IPS-18a (cell line): Measurements from ENCODE around the gene CYP2U1.

Source experiments
- H3K27ac ChIP-seq: one replicate; pipeline ENCODE4 v1.5.1; 2013; ENCODE audit warnings: low read length
- H3K27me3 ChIP-seq: one replicate; pipeline ENCODE4 v1.6.1; 2013; ENCODE audit warnings: mild to moderate bottlenecking, low read length; ENCODE audit not compliant: control insufficient read depth, insufficient read depth
- H3K36me3 ChIP-seq: one replicate; pipeline ENCODE4 v1.6.1; 2013; ENCODE audit warnings: low read depth, low read length; ENCODE audit not compliant: control insufficient read depth
- H3K4me1 ChIP-seq: one replicate; pipeline ENCODE4 v1.6.1; 2013; ENCODE audit warnings: low read depth, low read length; ENCODE audit not compliant: control insufficient read depth
- H3K4me3 ChIP-seq: one replicate; pipeline ENCODE4 v1.5.1; 2013; ENCODE audit warnings: low read length
- H3K9ac ChIP-seq: one replicate; pipeline ENCODE4 v1.6.1; 2013; ENCODE audit warnings: mild to moderate bottlenecking, low read length, moderate library complexity
- H3K9me3 ChIP-seq: one replicate; pipeline ENCODE4 v1.6.1; 2013; ENCODE audit warnings: low read depth, low read length; ENCODE audit not compliant: control insufficient read depth

CYP2U1 gene

GRCh38 chr4:107989537-107990386 is 58.4 kb downstream of the CYP2U1 start, which contains the start of gene HADH:
TSS of gene HADH (plus strand) at chr4:107989889. CDS start at chr4:107989933, 44 bp downstream.
- Histone ChIP-seq H3K36me3 (no peaks in the 10 kb centered on the region), H3K27ac (no peak within 1 kb of the TSS), H3K4me1 (peaks cover 10% of the 10 kb centered on the region)

GRCh38 chr4:107991945-107992630 is 60.7 kb downstream of the CYP2U1 start:
- Histone ChIP-seq H3K36me3 (no peaks in the 10 kb centered on the region), H3K27ac (no peak overlapping the region), H3K27me3 (peaks cover 4% of the 10 kb centered on the region), H3K9me3 (no peaks in the 10 kb centered on the region), H3K9ac (no peak overlapping the region), H3K4me3 (no peak overlapping the region), H3K4me1 (peaks cover 10% of the 10 kb centered on the region)

More at GRCh38 chr4:107989537-107990386, 58.4 kb downstream of the CYP2U1 start, which contains the start of gene HADH:
- H3K9ac ChIP-seq = peak within 1 kb of the TSS; percentile 83
- H3K27me3 ChIP-seq = peaks cover 4% of the 10 kb centered on the region
- H3K4me3 ChIP-seq = peak within 1 kb of the TSS; percentile 84
- no peaks in the 10 kb centered on the region for H3K9me3 ChIP-seq

- H3K4me1 ChIP-seq = peaks cover 10% of the 10 kb centered on the region
These were observed 62.6 kb downstream of the CYP2U1 start for GRCh38 chr4:107993969-107994368.

GRCh38 chr4:107994894-107995293 is 63.5 kb downstream of the CYP2U1 start:
- Histone ChIP-seq H3K4me1 (peaks cover 8% of the 10 kb centered on the region), H3K4me3 (no peak overlapping the region), H3K27me3 (no peaks in the 10 kb centered on the region), H3K27ac (no peak overlapping the region), H3K9ac (no peak overlapping the region), H3K36me3 (no peaks in the 10 kb centered on the region), H3K9me3 (no peaks in the 10 kb centered on the region)

More at GRCh38 chr4:107993969-107994368, 62.6 kb downstream of the CYP2U1 start:
- no peak overlapping the region for H3K4me3 ChIP-seq
- H3K36me3 ChIP-seq = no peaks in the 10 kb centered on the region
- H3K27ac ChIP-seq = no peak overlapping the region
- no peaks in the 10 kb centered on the region for H3K9me3 ChIP-seq
- no peak overlapping the region for H3K9ac ChIP-seq
- H3K27me3 ChIP-seq = no peaks in the 10 kb centered on the region

GRCh38 chr4:107996949-107997788 is 65.8 kb downstream of the CYP2U1 start:
- no peaks in the 10 kb centered on the region for H3K36me3 ChIP-seq
- no peaks in the 10 kb centered on the region for H3K4me1 ChIP-seq
- H3K27ac ChIP-seq = no peak overlapping the region
- no peak overlapping the region for H3K4me3 ChIP-seq
- H3K27me3 ChIP-seq = no peaks in the 10 kb centered on the region
- no peak overlapping the region for H3K9ac ChIP-seq
- H3K9me3 ChIP-seq = no peaks in the 10 kb centered on the region

GRCh38 chr4:107997794-107998193 is 66.4 kb downstream of the CYP2U1 start:
- Histone ChIP-seq H3K9ac (no peak overlapping the region), H3K27ac (no peak overlapping the region), H3K4me3 (no peak overlapping the region), H3K9me3 (no peaks in the 10 kb centered on the region), H3K4me1 (no peaks in the 10 kb centered on the region), H3K27me3 (no peaks in the 10 kb centered on the region), H3K36me3 (no peaks in the 10 kb centered on the region)

- no peaks in the 10 kb centered on the region for H3K36me3 ChIP-seq
- H3K9ac ChIP-seq = no peak overlapping the region
- H3K4me1 ChIP-seq = peaks cover 7% of the 10 kb centered on the region
- no peak overlapping the region for H3K4me3 ChIP-seq
- no peaks in the 10 kb centered on the region for H3K27me3 ChIP-seq
- H3K27ac ChIP-seq = no peak overlapping the region
- H3K9me3 ChIP-seq = no peaks in the 10 kb centered on the region
These were observed 68.7 kb downstream of the CYP2U1 start for GRCh38 chr4:107999932-108000539.

- Histone ChIP-seq H3K36me3 (no peaks in the 10 kb centered on the region), H3K9me3 (no peaks in the 10 kb centered on the region), H3K27ac (no peak overlapping the region), H3K4me3 (no peak overlapping the region), H3K9ac (no peak overlapping the region), H3K4me1 (peaks cover 7% of the 10 kb centered on the region), H3K27me3 (no peaks in the 10 kb centered on the region)
These were observed 70.3 kb downstream of the CYP2U1 start for GRCh38 chr4:108001540-108002135.
